Spinal cord (tissue), 10 donors: ENCODE measurements around the gene RECQL5. TPM values are rescaled to one million over a fixed set of nuclear protein-coding genes. Genes with fewer than 3 reads are reported as not detected.
"Not testable (repeated sequence)": the region's sequence is repeated elsewhere in the genome, so short reads cannot be mapped to it uniquely, and the experiment has no call there.

Experiments used
- DNase-seq, 6 donors: peaks; one replicate each; pipeline versions ENCODE4 v3.0.0 to v3.0.0-alpha.2; 2013 to 2015; ENCODE audit warnings: low spot score in 6 of 6, low read depth in 4 of 6
- H3K27ac ChIP-seq: one replicate; pipeline ENCODE4 v1.5.1; 2013; ENCODE audit warnings: low read depth, low read length, control low read depth
- H3K27me3 ChIP-seq: one replicate; pipeline ENCODE4 v1.6.1; 2013; ENCODE audit warnings: low read length; ENCODE audit not compliant: control insufficient read depth, insufficient read depth
- H3K36me3 ChIP-seq: one replicate; pipeline ENCODE4 v1.6.1; 2013; ENCODE audit warnings: low read length; ENCODE audit not compliant: control insufficient read depth, insufficient read depth
- H3K4me1 ChIP-seq: one replicate; pipeline ENCODE4 v1.6.1; 2013; ENCODE audit warnings: low read length; ENCODE audit not compliant: control insufficient read depth, insufficient read depth
- H3K4me3 ChIP-seq: one replicate; pipeline ENCODE4 v1.5.1; 2013; ENCODE audit warnings: low read depth, low read length, control low read depth
- H3K9me3 ChIP-seq: one replicate; pipeline ENCODE4 v1.6.1; 2013; ENCODE audit warnings: low read length; ENCODE audit not compliant: control insufficient read depth, insufficient read depth
- WGBS: methylation state at CpG from one replicate; pipeline ENCODE4 v1.1.5; 2013; ENCODE audit warnings: missing lambda C conversion rate; ENCODE audit not compliant: insufficient coverage; 5-methylcytosine and 5-hydroxymethylcytosine counted together
- polyA plus RNA-seq, 2 donors: library from polyadenylated mRNA; unstranded; fragments of 120-200 nt; gene quantifications; one replicate each; pipeline ENCODE4 v1.2.1, GENCODE V29; 2013; ENCODE audit not compliant: insufficient read length in 2 of 2
- total RNA-seq, 2 donors: library from RNA; depleted of rRNA in 1 of 2; stranded (reverse); fragments of 120-200 nt in 1 of 2; fragments of >200 nt in 1 of 2; gene quantifications; one replicate each; pipeline versions ENCODE4 v1.2.3 to v1.2.4, GENCODE V29; 2013 to 2014
- donor health status: healthy.

Gene RECQL5
- total and polyA plus RNA-seq, 4 donors = 10.2 to 36.5 (median 28.7) TPM

DNA sequence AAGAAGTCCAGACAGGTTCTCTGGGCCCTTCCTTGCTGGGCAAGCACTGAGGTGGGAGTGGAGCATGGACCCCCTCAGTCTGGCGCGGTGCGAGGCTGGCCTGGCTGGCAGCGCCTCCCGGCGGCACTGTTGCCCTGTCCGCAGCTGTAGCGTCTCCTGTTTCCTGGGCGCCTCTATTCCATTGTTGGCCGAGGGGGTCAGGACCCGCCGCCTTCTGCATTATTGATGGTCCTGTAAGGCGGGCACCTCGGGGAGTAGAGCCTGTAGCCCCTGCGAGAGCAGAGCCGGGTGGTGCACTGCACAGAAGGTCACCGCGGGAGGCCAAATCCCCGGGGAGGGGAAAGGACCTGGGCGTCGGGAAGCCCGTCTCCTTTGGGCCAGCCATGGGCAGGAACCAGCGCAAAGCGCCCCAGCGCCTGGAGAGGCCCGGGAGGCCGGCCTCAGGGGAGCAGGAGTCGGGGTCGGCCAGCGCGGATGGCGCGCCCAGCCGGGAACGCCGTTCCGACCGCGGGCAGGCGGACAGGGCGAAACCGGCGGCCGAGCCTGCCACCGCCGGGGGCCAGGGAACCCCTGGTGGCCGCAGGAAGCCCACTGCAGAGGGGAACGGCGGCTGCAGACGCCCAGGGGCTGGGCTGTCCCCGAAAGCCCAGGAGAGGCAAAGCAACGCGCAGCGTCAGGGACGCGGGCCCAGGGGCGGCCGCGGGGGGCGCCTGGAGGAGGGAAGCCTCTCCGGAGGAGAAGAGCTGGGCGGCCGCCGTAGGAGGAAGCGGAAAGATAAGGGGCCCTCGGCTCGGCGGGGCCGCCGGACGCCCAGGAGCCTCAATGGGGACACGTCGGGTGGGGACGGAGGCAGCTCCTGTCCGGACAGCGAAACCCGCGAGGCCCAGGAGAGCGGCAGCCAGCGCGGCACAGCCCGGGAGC is 79.0 kb downstream of the RECQL5 start, which contains the start of gene MYO15B:
Gene MYO15B, plus strand, starts transcription at position 126 of the 921 bp plus-strand sequence. Its CDS starts 258 bp downstream, at position 384.
- DNase-seq = peak in 5 of 6 donors; percentile 6 to 80 (median 17)
- 3% methylated on average over 82 of the region's 82 CpGs for WGBS
- Histone ChIP-seq H3K36me3 (peaks cover 26% of the 10 kb centered on the region), H3K27me3 (no peaks in the 10 kb centered on the region), H3K4me3 (peak within 1 kb of the TSS; percentile 55), H3K4me1 (peaks cover 33% of the 10 kb centered on the region), H3K27ac (peak within 1 kb of the TSS; percentile 86), H3K9me3 (no peaks in the 10 kb centered on the region)

DNA sequence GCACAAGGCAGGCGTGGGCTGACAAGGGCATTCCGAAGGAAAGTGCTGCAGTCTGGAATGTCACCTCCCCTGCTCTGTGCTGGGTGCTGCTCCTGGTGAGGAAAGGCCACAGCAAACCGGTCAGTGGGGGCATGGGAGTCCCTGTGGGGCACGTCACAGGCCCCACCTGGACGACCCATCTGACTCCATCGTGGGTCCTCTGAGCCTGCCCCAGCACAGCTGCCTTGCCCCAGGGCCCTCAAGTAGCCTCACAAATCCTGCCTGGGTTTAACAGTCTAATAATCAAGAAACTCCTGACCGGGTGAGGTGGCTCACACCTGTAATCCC is 82.1 kb downstream of the RECQL5 start:
- no peaks in the 10 kb centered on the region for H3K9me3 ChIP-seq
- no peaks in the 10 kb centered on the region for H3K27me3 ChIP-seq
- no peak for DNase-seq
- no peak overlapping the region for H3K27ac ChIP-seq
- 81% methylated on average over 7 of the region's 7 CpGs for WGBS
- no peak overlapping the region for H3K4me3 ChIP-seq
- no peaks in the 10 kb centered on the region for H3K36me3 ChIP-seq
- peaks cover 23% of the 10 kb centered on the region for H3K4me1 ChIP-seq

GRCh38 chr17:75583197-75583596 is 83.8 kb downstream of the RECQL5 start:
- H3K36me3 ChIP-seq, H3K9me3 ChIP-seq, H3K4me3 ChIP-seq, DNase-seq, H3K27me3 ChIP-seq, H3K27ac ChIP-seq: not testable (repeated sequence)
- peaks cover 12% of the 10 kb centered on the region for H3K4me1 ChIP-seq
- 100% methylated on average over 2 of the region's 6 CpGs for WGBS

DNA sequence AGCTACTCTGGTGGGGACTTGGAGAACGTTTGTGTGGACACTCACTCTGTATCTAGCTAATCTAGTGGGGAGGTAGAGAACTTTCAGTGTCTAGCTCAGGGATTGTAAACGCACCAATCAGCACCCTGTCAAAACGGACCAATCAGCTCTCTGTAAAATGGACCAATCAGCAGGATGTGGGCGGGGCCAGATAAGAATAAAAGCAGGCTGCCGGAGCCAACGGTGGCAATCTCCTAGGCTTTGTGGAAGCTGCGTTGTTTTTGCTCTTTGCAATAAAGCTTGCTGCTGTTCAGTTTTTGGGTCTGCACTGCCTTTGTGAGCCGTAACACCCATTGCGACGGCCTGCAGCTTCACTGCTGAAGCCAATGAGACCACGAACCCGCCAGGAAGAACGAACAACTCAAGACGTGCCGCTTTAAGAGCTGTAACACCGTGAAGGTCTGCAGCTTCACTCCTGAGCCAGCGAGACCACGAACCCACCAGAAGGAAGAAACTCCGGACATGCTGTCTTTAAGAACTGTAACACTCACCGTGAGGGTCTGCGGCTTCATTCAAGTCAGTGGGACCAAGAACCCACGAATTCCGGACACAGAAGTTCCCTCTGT is 85.7 kb downstream of the RECQL5 start:
- H3K36me3 ChIP-seq, DNase-seq, H3K4me1 ChIP-seq, H3K27ac ChIP-seq, H3K9me3 ChIP-seq, H3K4me3 ChIP-seq, H3K27me3 ChIP-seq: not testable (repeated sequence)
- WGBS = 92% methylated on average over 22 of the region's 23 CpGs

Other genes starting within 250 kb of the RECQL5 start
- 10 to 100 TPM; 23.2 to 56.8 TPM for gene TMEM94, start 210.5 kb downstream of the RECQL5 start, total RNA-seq
- 100 to 1,000 TPM; 108 to 120 TPM for gene TMEM94, start 210.5 kb downstream of the RECQL5 start, polyA plus RNA-seq
- gene CASKIN2, start 151.6 kb downstream of the RECQL5 start, total RNA-seq = 10 to 100 TPM; 12.9 to 14.5 TPM
- 10 to 100 TPM; 37.1 to 38.3 TPM for gene CASKIN2, start 151.6 kb downstream of the RECQL5 start, polyA plus RNA-seq
- gene TSEN54, start 150.6 kb downstream of the RECQL5 start, total RNA-seq = 10 to 100 TPM; 10.0 to 28.9 TPM
- gene TSEN54, start 150.6 kb downstream of the RECQL5 start, polyA plus RNA-seq = 10 to 100 TPM; 32.9 to 48.2 TPM
- gene LLGL2, start 141.5 kb downstream of the RECQL5 start, total RNA-seq = 1 to 10 TPM; 2.0 to 9.9 TPM
- gene LLGL2, start 141.5 kb downstream of the RECQL5 start, polyA plus RNA-seq = 1 to 10 TPM; 4.9 to 6.6 TPM
- gene MYO15B, start 79.4 kb downstream of the RECQL5 start, total RNA-seq = 10 to 100 TPM; 38.9 to 99.1 TPM
- 100 to 1,000 TPM in 1 of 2 donors, 10 to 100 TPM in 1; 98.4 to 148 TPM for gene MYO15B, start 79.4 kb downstream of the RECQL5 start, polyA plus RNA-seq
- gene SMIM5, start 33.7 kb downstream of the RECQL5 start, total RNA-seq = 1 to 10 TPM; 3.0 to 5.8 TPM
- gene SMIM5, start 33.7 kb downstream of the RECQL5 start, polyA plus RNA-seq = 1 to 10 TPM; 2.1 to 2.7 TPM
- 100 to 1,000 TPM in 1 of 2 donors, 10 to 100 TPM in 1; 44.3 to 108 TPM for gene SAP30BP, start 184 bp upstream of the RECQL5 start, total RNA-seq
- gene SAP30BP, start 184 bp upstream of the RECQL5 start, polyA plus RNA-seq = 100 to 1,000 TPM; 103 to 123 TPM
- gene ITGB4, start 54.3 kb upstream of the RECQL5 start, total RNA-seq = 10 to 100 TPM; 24.0 to 46.5 TPM
- 10 to 100 TPM; 39.7 to 57.9 TPM for gene ITGB4, start 54.3 kb upstream of the RECQL5 start, polyA plus RNA-seq
- gene GALK1, start 98.0 kb upstream of the RECQL5 start, total RNA-seq = 10 to 100 TPM; 14.8 to 28.0 TPM
- 10 to 100 TPM; 22.6 to 27.2 TPM for gene GALK1, start 98.0 kb upstream of the RECQL5 start, polyA plus RNA-seq
- gene UNK, start 117.7 kb upstream of the RECQL5 start, total RNA-seq = 10 to 100 TPM; 28.9 to 33.9 TPM
- gene UNK, start 117.7 kb upstream of the RECQL5 start, polyA plus RNA-seq = 10 to 100 TPM; 41.2 to 54.8 TPM
- gene UNC13D, start 177.2 kb upstream of the RECQL5 start, total RNA-seq = 1 to 10 TPM; 3.1 to 4.0 TPM
- gene UNC13D, start 177.2 kb upstream of the RECQL5 start, polyA plus RNA-seq = 1 to 10 TPM; 5.3 to 6.1 TPM
- 10 to 100 TPM; 45.6 to 57.5 TPM for gene WBP2, start 188.2 kb upstream of the RECQL5 start, total RNA-seq
- gene WBP2, start 188.2 kb upstream of the RECQL5 start, polyA plus RNA-seq = 100 to 1,000 TPM; 211 to 231 TPM
- gene TRIM47, start 211.4 kb upstream of the RECQL5 start, total RNA-seq = 10 to 100 TPM; 31.3 to 37.3 TPM
- 10 to 100 TPM; 52.6 to 53.6 TPM for gene TRIM47, start 211.4 kb upstream of the RECQL5 start, polyA plus RNA-seq
- 10 to 100 TPM; 11.7 to 18.4 TPM for gene TRIM65, start 229.8 kb upstream of the RECQL5 start, total RNA-seq
- 10 to 100 TPM; 17.7 to 24.8 TPM for gene TRIM65, start 229.8 kb upstream of the RECQL5 start, polyA plus RNA-seq
- 10 to 100 TPM; 26.3 to 41.2 TPM for gene MRPL38, start 237.7 kb upstream of the RECQL5 start, total RNA-seq
- gene MRPL38, start 237.7 kb upstream of the RECQL5 start, polyA plus RNA-seq = 100 to 1,000 TPM; 111 to 116 TPM